ENCODE measurements around the gene CPAMD8. TPM values are rescaled to one million over a fixed set of nuclear protein-coding genes. Genes with fewer than 3 reads are reported as not detected.
A peak's percentile ranks its signal among the peaks of the same experiment; 100 is the strongest.

CPAMD8 gene
- total and polyA plus RNA-seq, 9 of the 15 experiments (the other 6 are each of a cell fraction or from before 2014, with no cell fraction given): 0.20 to 2.1 (median 1.3) TPM

GRCh38 chr19:16889883-16890460 is 136.6 kb downstream of the CPAMD8 start (continued):
- TF ChIP-seq ZFP91 (CRISPR knock-in tag; IDR thresholded peaks at IDR 0.05) (no peak), MBD2 (IDR thresholded peaks at IDR 0.05; ENCODE audit: borderline replicate concordance, low read depth) (no peak), KHSRP (IDR thresholded peaks at IDR 0.05) (no peak), SMARCE1 (IDR thresholded peaks at IDR 0.05) (no peak), MXI1 (IDR thresholded peaks at IDR 0.05; ENCODE audit: low read depth, low read length) (no peak), EP400 (IDR thresholded peaks at IDR 0.05) (no peak; the same call in 1 of the 2 replicates), PTRF (tag; IDR thresholded peaks at IDR 0.05) (no peak), RBM17 (IDR thresholded peaks at IDR 0.05; ENCODE audit: borderline replicate concordance, low read depth, low read length) (no peak), MNT (conservative IDR thresholded peaks at IDR 0.05) (peak; percentile 57 to 76), ZNF766 (CRISPR knock-in tag; conservative IDR thresholded peaks at IDR 0.05) (no peak; the same call in 1 of the 2 replicates), HNRNPUL1 (IDR thresholded peaks at IDR 0.05; ENCODE audit: low read length) (no peak), NONO (IDR thresholded peaks at IDR 0.05; ENCODE audit: low read depth in 2 of 2, low read length in 1 of 2) (peak; percentile 33 to 55; a peak in 1 of 4 replicates), NR3C1 (CRISPR knock-in tag; IDR thresholded peaks at IDR 0.05) (peak; percentile 82; the same call in 1 of the 2 replicates), PCBP2 (IDR thresholded peaks at IDR 0.05; ENCODE audit: low read depth, low read length, poor library complexity, severe bottlenecking) (no peak), MAZ (CRISPR knock-in tag; conservative IDR thresholded peaks at IDR 0.05 in 1 of 2, IDR thresholded peaks at IDR 0.05 in 1 of 2) (peak in 1 of 2 experiments; percentile 80; a peak in 3 of 4 replicates), NRF1 (conservative IDR thresholded peaks at IDR 0.05 in 1 of 2, IDR thresholded peaks at IDR 0.05 in 1 of 2) (peak in 1 of 2 experiments; percentile 46; a peak in 3 of 4 replicates), ZMIZ1 (IDR thresholded peaks at IDR 0.05; ENCODE audit: low read depth in 2 of 2, low read length in 2 of 2) (no peak), SOX6 (IDR thresholded peaks at IDR 0.05) (no peak), EP300 (IDR thresholded peaks at IDR 0.05; ENCODE audit: low read length) (no peak; the same call in 1 of the 2 replicates), ZNF24 (IDR thresholded peaks at IDR 0.05) (no peak; the same call in 1 of the 2 replicates), ZNF655 (CRISPR knock-in tag; IDR thresholded peaks at IDR 0.05) (no peak)
